Heart left ventricle (tissue), 16 donors: ENCODE results near the gene SEMA4D. TPM values are rescaled to one million over a fixed set of nuclear protein-coding genes. Genes with fewer than 3 reads are reported as not detected.

ENCODE experiments used
- ATAC-seq, 4 donors: fragments of 200-7000 bp; cut with Tn5 transposase; one replicate each; pipeline ENCODE4 v1.9.1; 2020 to 2022; ENCODE audit warnings: moderate library complexity in 4 of 4, mild to moderate bottlenecking in 3 of 4, moderate number of reproducible peaks in 1 of 4
- DNase-seq, 5 donors: peaks; one replicate each; pipeline ENCODE4 v3.0.0-alpha.2; 2020
- H3K27ac ChIP-seq, 12 donors: fragments of 200-600 bp; sonication (generic) in 4 of 12; one replicate each; pipeline versions ENCODE4 v1.5.0 to v1.8.0; 2016 to 2022; ENCODE audit warnings: mild to moderate bottlenecking in 2 of 12
- H3K27me3 ChIP-seq, 9 donors: fragments of 200-600 bp; sonication (generic) in 2 of 9; one replicate each; pipeline versions ENCODE4 v1.5.1 to v1.8.0; 2016 to 2022; ENCODE audit warnings: mild to moderate bottlenecking in 3 of 9
- H3K36me3 ChIP-seq, 9 donors: fragments of 200-600 bp; sonication (generic) in 2 of 9; one replicate each; pipeline versions ENCODE4 v1.5.0 to v1.8.0; 2018 to 2022; ENCODE audit warnings: mild to moderate bottlenecking in 2 of 9
- H3K4me1 ChIP-seq, 12 donors: fragments of 200-600 bp; sonication (generic) in 4 of 12; one replicate each; pipeline versions ENCODE4 v1.5.0 to v1.8.0; 2016 to 2022; ENCODE audit warnings: mild to moderate bottlenecking in 3 of 12
- H3K4me3 ChIP-seq, 12 donors: fragments of 200-600 bp; sonication (generic) in 4 of 12; one replicate each; pipeline versions ENCODE4 v1.5.0 to v1.8.0; 2017 to 2022; ENCODE audit warnings: mild to moderate bottlenecking in 9 of 12, moderate library complexity in 4 of 12
- H3K9me3 ChIP-seq, 12 donors: fragments of 200-600 bp; sonication (generic) in 4 of 12; one replicate each; pipeline versions ENCODE4 v1.5.0 to v1.8.0; 2016 to 2022; ENCODE audit warnings: mild to moderate bottlenecking in 1 of 12
- POLR2A ChIP-seq, 2 donors: fragments of 450-650 bp; IDR thresholded peaks; one replicate each; pipeline ENCODE4 v1.6.1; 2017; ENCODE audit warnings: antibody characterized with exemption in 2 of 2, mild to moderate bottlenecking in 2 of 2, moderate library complexity in 2 of 2
- WGBS, 4 donors: extraction: QIAGEN DNeasy Blood & Tissue Kit in 2 of 4; methylation state at CpG; one replicate each; pipeline versions ENCODE4 v1.1.5 to v1.1.7; 2013 to 2018; 5-methylcytosine and 5-hydroxymethylcytosine counted together
- intact Hi-C, 10 donors: fragments of 100-400 bp; cut with DNase I; formaldehyde crosslinking; loops; one replicate each; pipeline versions ENCODE4 v1.11.1 to v1.14.2; 2022
- polyA plus RNA-seq, 2 donors: library from polyadenylated mRNA; stranded (reverse); fragments of 200-250 nt; gene quantifications; one replicate each; pipeline ENCODE4 v1.2.3, GENCODE V29; 2013
- total RNA-seq, 9 donors: library from RNA; depleted of rRNA in 2 of 9; stranded (reverse); fragments of >200 nt in 2 of 9; fragmentation: NEBNext Ultra II Directional in 3 of 9; extraction: Animal tissue kit (Norgen Biotek cat#: 25700) in 3 of 9; gene quantifications; one replicate each; pipeline versions ENCODE4 v1.1.0 to v1.2.4, GENCODE V29; 2016 to 2023
- TF ChIP-seq, protein P1 (sequence below), 12 donors: fragments of 200-600 bp; sonication (generic) in 4 of 12; IDR thresholded peaks; one replicate each; pipeline versions ENCODE4 v1.5.0 to v1.8.0; 2018 to 2022; ENCODE audit warnings: antibody characterized with exemption in 12 of 12, mild to moderate bottlenecking in 5 of 12
- donor health status: ischemic (EF 13 %, LVEDD 7.1; RV severe dilation, severe dysfunction).
- donor health status: healthy with polysubstance abuse.
- donor health status: DM: no; HTN: yes; CAD: no.
- donor health status: DM: no; HTN: no; CAD: no.
- donor health status: ischemic (EF 25% LVEDD 6.9; RV normal size, moderate dysfunction).
- donor health status: ischemic (EF 25% LVEDD 5.7; RV mildly dilated, moderate dysfunction).
- donor health status: healthy.
- donor health status: DM: yes; HTN: yes; CAD: no.
- donor health status: ischemic (EF 35%, LVEDD 5.7; RV mildly dilated, moderate dysfunction).
- donor health status: nonischemic (EF 11% LVEDD 7.7; RV severe dilation, severe dysfunction).
- donor health status: DM: yes; HTN: yes; CAD: no.
- donor health status: PGD.
- donor health status: ischemic (EF 29% LVEDD 5.4; RV normal size, mild dysfunction).
- donor health status: nonischemic (EF 23%, LVEDD 6.1; RV moderate dilation, normal function).

SEMA4D gene
- total and polyA plus RNA-seq, 11 donors = 4.0 to 59.8 (median 20.2) TPM

DNA sequence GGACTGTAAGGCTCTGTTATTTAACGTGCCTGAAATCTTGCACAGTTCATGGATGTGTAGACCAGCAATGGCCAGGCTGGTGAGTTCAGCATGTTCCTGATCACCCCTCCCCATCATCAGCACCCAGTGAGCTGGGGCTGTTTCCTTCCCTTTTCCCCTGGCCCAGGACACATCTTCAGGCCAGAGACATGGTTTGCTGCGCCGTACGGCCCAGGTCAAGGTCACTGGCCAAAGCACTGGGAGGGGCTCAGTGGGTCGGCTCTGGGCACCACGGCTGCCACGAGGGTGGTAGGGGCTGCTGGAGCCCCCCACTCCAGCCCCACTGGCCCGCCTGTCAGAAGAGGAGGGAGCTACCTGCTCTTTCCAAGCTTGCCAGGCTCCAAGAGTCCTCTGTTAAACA lies 55.9 kb downstream of the SEMA4D start:
- H3K27me3 ChIP-seq = no peaks in the 10 kb centered on the region
- intact Hi-C loops = loop anchor here in 1 of 10 donors (10.0 kb wide), 1 partner anchor 57 kb away; no protein-coding TSS in a partner anchor
- ATAC-seq (no peak), DNase-seq (peak in 1 of 5 donors; percentile 40)
- WGBS, 4 donors = 88 to 97% (median 93%) methylated on average over 8 of the region's 8 CpGs
- H3K9me3 ChIP-seq = no peaks in the 10 kb centered on the region
- no peak overlapping the region for H3K4me3 ChIP-seq
- TF ChIP-seq POLR2A (IDR thresholded peaks at IDR 0.05) = no peak
- TF ChIP-seq, protein P1, sequence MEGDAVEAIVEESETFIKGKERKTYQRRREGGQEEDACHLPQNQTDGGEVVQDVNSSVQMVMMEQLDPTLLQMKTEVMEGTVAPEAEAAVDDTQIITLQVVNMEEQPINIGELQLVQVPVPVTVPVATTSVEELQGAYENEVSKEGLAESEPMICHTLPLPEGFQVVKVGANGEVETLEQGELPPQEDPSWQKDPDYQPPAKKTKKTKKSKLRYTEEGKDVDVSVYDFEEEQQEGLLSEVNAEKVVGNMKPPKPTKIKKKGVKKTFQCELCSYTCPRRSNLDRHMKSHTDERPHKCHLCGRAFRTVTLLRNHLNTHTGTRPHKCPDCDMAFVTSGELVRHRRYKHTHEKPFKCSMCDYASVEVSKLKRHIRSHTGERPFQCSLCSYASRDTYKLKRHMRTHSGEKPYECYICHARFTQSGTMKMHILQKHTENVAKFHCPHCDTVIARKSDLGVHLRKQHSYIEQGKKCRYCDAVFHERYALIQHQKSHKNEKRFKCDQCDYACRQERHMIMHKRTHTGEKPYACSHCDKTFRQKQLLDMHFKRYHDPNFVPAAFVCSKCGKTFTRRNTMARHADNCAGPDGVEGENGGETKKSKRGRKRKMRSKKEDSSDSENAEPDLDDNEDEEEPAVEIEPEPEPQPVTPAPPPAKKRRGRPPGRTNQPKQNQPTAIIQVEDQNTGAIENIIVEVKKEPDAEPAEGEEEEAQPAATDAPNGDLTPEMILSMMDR (IDR thresholded peaks at IDR 0.05) = no peak
- peaks cover 0 to 86% (median 3%) of the 10 kb centered on the region in 12 donors for H3K4me1 ChIP-seq
- no peaks in the 10 kb centered on the region for H3K36me3 ChIP-seq
- no peak overlapping the region for H3K27ac ChIP-seq

DNA sequence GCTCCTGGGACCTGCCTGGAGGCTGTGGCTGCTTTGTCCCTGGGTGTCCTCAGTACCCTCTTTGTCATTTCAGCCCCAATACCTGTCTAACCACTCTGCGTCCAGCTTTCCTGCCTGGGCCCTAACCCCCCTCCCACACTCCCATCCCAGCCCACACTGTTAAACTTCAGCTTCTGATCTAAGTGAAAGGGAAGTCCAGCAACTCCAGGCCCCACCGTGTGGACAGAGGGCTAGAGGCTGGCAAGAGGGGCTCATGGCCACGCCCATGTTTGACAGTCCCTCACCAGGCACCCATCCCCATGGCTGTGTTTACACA lies 56.3 kb downstream of the SEMA4D start:
- peaks cover 0 to 89% (median 3%) of the 10 kb centered on the region in 12 donors for H3K4me1 ChIP-seq
- no peak for DNase-seq
- intact Hi-C loops = loop anchor here in 1 of 10 donors (10.0 kb wide), 1 partner anchor 57 kb away; no protein-coding TSS in a partner anchor

DNA sequence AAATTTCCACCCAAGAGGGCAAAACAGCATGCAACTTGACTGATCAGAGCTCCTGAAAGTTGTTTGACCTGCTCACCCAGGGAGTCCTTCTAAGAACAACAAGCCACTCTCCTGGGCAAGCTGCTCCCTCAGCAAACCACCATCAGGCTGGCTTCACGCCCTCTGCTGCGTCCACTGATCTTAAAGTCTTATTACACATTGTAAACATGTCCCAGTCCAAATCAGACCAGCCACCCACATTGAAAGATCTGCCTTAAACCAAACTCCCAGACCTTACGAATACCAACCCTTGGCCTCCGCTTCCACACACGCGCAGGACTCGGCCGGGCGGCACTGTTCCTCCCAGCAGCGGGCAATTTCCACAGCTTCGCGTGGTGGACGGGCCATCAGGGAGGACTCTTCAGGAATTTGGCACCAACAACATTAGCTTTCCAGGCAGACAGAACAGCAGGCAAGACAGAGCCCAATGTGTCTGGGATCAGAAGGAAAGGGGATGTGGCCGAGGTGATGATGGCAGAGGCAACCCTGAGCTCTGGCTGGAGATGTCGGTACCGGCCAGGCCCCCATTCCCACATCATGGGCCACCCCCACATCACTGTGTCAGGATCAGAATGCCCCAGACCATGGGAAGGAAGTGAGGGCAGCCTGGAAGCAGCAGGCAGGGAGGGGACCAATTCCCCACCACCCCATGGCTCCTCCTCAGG lies 56.8 kb downstream of the SEMA4D start:
- Histone ChIP-seq H3K9me3 (no peaks in the 10 kb centered on the region), H3K27me3 (no peaks in the 10 kb centered on the region), H3K36me3 (no peaks in the 10 kb centered on the region), H3K27ac (peak overlapping the region in 1 of 12 donors; percentile 55), H3K4me3 (no peak overlapping the region), H3K4me1 (peaks cover 0 to 90% (median 3%) of the 10 kb centered on the region in 12 donors)
- DNase-seq (no peak), ATAC-seq (no peak)
- 85 to 90% (median 88%) methylated on average over 15 to 16 of the region's 16 CpGs for WGBS, 4 donors
- TF ChIP-seq, protein P1 (IDR thresholded peaks at IDR 0.05) = no peak
- no peak for TF ChIP-seq POLR2A (IDR thresholded peaks at IDR 0.05)
- intact Hi-C loops = loop anchor here in 1 of 10 donors (10.0 kb wide), 1 partner anchor 56 kb away; no protein-coding TSS in a partner anchor

More for the DNA sequence above, 56.3 kb downstream of the SEMA4D start:
- TF ChIP-seq POLR2A (IDR thresholded peaks at IDR 0.05) = no peak
- TF ChIP-seq, protein P1 (IDR thresholded peaks at IDR 0.05) = no peak
- Histone ChIP-seq H3K27me3 (no peaks in the 10 kb centered on the region), H3K4me3 (no peak overlapping the region), H3K36me3 (no peaks in the 10 kb centered on the region), H3K9me3 (no peaks in the 10 kb centered on the region), H3K27ac (no peak overlapping the region)
- 76 to 82% (median 80%) methylated on average over 3 of the region's 3 CpGs for WGBS, 4 donors
- ATAC-seq = no peak

DNA sequence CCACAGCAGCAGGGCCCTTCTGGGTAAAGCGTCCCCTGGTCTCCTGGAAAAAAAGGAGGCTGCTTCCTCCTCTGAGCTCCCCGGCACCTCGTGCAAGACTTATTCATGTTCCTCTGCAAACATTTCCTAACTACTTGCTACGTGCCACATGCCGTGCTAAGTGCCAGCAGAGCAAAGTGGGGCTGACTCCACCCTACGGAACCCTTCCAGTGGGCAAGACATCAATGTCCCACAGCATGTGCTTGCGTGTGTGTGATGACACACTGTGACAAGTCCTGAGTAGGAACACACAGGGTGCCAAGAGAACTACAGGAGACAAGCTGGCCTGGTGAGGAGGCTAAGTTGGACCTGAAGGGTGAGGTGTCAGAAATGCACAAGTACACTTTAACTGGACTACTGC lies 57.4 kb downstream of the SEMA4D start:
- H3K27ac ChIP-seq = peak overlapping the region in 1 of 12 donors; percentile 55

More for the DNA sequence above, 57.4 kb downstream of the SEMA4D start:
- DNase-seq (peak in 1 of 5 donors; percentile 70), ATAC-seq (peak; percentile 21 to 76 (median 46))
- intact Hi-C loops = loop anchor here in 1 of 10 donors (10.0 kb wide), 1 partner anchor 56 kb away; no protein-coding TSS in a partner anchor
- Histone ChIP-seq H3K27me3 (no peaks in the 10 kb centered on the region), H3K9me3 (no peaks in the 10 kb centered on the region), H3K36me3 (no peaks in the 10 kb centered on the region), H3K4me1 (peaks cover 0 to 85% (median 2%) of the 10 kb centered on the region in 12 donors), H3K4me3 (no peak overlapping the region)
- WGBS, 4 donors = 80 to 95% (median 86%) methylated on average over 7 of the region's 7 CpGs
- TF ChIP-seq, protein P1 (IDR thresholded peaks at IDR 0.05) = no peak
- no peak for TF ChIP-seq POLR2A (IDR thresholded peaks at IDR 0.05)
